Measurements from ENCODE around the gene UBR7.

The UBR7 gene

DNA sequence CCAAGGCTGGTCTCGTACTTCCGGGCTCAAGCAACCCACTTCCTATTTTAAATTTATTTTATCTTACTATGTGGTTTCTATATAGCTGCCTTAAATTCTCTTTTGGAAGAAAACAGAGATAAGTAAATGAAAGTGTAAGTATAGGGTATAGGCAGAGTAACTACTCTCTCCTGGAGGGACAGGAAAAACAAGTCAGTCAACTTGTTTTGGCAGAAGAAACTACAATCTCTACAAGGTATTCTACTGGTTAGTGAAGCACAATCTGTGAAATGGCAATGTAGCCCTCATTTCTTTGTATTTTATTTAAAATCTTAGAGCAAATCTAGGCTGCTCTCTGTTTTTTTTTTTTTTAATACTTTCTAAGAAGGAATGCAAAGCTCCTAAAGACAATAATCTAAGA is 55.4 kb downstream of the UBR7 start:
- no peak for DNase-seq

DNA sequence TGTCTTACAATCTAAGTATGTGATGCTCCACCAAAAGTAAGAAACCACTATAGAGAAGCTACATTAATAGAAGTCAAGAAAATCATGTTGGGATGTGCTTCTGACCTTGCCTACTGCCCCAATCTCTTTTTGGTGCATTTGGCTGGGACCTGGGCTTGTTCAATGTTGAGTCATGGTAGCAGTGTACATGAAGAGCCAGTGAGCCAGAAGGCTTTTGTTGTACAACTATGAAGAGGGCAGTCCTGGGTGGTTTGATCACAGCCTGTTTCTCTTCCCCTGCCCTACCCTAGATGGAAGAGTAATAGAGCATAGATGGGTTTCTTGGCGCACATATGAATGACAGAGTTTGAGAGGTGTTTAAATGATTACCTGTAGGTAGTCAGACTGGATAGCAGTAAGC is 56.4 kb downstream of the UBR7 start:
- DNase-seq = no peak

DNA sequence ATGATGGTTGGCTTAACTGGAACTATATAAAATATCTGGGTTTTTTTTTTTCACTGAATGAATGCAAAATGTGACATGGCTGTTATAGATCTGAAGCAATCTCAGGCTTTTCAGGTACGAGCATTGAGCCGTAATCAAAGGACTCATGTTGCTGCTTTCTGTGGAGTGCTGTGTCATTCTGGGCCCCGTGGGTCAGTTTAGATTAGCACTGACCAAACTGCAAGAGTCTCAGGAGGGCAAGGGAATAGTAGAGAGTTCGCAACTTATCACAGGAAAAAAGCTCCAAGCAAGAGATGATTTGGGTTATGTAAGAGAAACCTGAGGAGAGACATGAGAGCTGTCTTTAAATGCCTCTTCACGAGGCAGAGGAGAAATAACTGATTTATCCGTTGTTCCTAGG is 59.1 kb downstream of the UBR7 start:
- DNase-seq = no peak

DNA sequence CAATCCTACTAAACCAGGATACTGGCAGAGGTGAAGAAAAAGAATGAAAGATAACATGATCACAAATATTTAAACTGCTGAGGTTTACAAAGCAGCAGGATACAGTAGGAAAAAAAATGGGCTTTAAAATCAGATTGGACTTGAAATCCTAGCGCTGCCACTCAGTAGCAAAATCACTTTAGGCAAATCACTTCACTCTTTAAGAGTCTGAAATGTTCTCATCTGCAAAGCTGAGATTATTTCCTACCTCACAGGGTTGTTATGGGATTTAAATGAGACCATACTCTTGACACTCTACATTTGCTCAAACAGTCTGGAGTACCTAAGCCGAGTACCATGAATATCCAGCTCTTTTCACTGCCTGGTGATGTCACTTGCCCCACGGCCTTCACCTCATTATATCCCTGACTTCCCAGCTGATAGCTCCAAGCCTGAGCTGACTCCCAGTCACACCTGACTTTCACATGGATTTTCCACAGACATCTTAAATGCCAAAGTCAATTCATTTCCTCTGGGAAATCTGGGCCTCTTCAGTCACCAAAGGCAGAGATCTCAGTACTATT is 60.2 kb downstream of the UBR7 start:
- no peak for DNase-seq

DNA sequence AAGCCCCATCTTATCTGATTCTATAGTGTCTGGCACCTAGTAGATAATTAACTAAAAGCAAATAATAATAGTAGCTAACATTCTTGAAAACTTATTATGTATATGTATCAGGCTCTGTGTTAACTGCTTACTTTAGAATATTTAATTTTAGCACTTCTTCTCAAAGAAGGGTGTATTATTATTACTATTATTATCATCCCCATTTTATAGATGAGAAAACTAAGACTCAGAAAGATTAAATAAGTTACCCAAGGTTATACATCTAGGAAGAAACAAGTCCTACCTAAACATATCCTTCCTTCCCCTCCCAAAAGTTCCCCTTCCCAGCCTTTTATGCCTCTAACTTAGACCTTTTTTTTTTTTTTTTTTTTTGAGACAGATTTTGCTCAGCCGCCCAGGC is 61.4 kb downstream of the UBR7 start:
- no peak for DNase-seq

DNA sequence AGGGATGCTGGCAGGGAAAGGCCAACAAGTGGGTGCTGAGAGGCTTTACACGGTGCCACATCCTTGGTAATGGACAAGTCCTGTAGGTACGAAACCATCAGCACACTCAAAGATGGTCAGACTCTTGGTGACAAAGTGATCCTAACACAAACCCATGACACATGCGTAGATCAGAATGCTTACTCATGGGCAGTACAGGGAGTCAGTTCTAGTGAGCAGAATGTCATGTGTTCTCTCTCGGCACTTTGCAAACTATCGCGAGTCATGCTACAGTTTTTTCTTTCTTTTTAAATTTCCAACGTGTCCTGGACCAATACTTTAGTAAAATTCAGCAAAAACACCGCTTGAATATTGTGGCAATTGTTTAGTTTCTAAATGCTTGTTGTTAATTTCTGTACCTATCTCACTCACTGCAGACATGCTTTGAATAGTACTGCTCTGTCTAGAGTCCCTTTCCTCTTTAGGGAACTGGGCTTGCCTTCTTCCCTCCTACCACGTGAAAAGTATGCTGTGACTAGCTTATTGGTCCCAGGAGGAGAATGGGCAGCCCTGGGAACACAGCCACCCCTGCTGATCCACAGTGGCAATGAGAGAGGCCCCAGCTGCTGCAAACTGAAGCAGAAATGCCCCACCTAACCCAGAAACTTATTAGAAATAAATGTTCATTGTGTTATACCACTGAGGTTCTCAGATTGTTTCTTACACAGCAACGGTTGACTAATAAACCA is 62.4 kb downstream of the UBR7 start:
- no peak for DNase-seq

DNA sequence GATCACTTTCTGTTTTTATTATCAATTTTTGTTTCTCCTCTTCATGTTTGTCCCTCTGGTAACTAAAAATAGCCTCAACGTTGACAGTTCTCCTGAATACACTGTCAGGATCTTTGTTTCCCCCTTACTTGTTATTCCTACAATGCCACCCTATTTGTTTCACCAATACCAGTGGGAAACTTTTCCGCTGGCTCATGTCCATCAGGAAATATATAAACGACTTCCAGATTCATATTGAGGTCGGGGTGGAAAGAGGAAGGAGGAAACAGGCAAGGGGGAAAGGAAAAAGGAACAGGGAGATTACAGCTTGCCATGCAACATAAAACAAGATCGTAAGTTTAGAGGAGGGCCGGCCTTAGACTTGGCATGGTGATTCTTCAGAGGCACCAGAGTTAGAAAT is 64.1 kb downstream of the UBR7 start:
- DNase-seq = no peak

DNA sequence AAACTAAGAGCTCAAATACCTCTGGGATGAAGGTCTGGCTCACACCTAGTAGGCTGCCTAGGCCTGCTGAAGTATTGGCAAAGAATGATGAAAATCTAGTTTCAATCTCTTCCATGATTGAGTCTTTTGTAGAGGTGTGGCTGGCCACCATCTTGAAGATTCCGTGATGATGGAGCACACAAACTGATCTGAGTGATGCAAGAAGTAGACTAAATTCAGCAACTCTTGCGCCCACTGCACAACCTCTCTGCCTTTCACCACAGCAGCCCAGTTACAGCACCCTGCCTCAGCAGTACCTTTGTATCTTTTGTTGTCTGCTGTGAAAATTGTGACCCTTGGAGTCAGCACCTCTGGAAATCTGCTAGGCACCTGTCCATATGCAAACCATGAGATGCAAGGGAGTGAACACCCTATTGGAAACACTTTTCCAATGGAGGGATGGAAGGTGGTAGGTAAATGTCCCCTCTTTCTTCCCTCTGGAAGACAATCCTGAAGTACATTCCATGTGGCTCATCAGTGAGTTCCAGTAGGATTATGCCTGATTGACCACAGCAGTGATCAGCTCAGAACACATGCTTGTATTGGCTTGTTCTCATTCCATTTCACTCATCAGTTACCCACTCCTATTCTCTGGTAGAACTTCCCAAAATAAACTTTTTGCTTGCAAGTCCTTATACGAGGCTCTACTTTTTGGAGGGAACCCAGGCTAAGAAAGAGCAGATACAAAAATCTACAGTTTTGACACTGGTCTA is 67.2 kb downstream of the UBR7 start:
- DNase-seq = no peak

DNA sequence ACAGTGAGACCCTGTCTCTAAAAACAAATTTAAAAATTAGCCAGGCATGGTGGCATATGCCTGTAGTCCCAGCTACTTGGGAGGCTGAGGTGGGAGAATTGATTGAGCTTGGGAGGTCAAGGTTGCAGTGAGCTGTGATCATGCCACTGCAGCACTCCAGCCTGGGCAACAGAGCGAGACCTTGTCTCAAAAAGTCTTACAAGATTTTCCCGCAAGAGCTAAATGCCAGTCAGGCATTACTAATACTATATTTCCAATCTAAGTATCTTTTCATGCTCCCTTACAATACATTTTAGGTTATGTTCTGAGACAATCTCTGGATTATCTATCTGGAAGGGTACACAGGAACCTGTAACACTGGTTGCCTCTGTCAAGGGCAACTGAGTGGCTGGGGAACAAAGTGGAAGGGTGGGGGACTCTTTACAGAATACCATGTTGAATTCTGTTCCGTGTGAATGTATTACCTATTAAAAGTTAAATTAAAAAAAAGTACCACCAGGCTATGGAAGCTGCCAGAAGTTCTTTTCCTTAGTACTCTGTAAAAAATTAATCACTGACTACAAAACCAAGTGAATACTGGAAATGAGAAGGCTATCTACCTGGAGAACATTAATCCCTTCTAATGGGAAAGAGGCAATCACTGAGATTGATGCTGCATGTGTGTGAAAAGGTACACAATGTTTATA is 69.1 kb downstream of the UBR7 start:
- no peak for DNase-seq
